Measurements from ENCODE around the gene MAP3K2.

DNA sequence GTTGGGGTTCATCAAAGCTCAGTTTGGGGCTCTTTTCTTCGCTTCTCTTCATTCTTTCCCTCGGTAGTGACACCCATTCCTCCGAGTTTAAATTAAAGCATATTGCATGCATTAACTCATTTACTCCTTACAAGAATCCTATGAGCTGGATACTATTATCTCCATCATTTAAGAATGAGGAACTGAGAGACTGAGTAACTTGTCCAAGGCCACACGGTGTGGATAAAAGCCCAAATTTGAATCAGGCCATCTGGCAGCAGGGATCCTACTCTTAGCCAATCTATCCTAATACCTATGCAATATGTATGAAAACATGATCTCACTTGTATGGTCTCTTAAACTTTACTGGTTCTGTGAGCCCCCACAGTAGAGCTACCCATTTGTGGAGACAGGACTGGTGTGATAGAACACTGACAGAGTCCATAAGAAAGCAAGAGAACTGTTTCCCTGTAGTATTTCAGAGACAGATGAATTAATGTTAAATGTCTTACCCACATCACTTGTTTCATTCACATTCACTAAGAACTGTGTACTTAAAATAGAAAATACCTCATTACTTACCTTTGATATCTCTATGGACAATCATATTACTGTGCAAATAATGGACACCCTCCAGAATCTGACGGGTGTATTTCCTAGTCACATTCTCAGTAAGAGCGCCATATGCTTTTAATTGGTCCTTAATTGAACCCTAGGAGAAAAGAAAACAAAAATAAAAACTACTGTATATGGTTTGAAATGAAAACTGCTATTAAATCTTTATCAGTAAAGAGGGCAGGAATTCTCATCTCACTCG lies 73.4 kb downstream of the MAP3K2 start:
- TF ChIP-seq TAF1 (IDR thresholded peaks at IDR 0.05; ENCODE audit: low read depth) (no peak), MXI1 (conservative IDR thresholded peaks at IDR 0.05; ENCODE audit: poor library complexity, severe bottlenecking) (no peak), RAD21 (conservative IDR thresholded peaks at IDR 0.05) (no peak), EZH2 (IDR thresholded peaks at IDR 0.05; ENCODE audit: borderline replicate concordance, insufficient read depth, low read length, poor library complexity, severe bottlenecking) (no peak), POLR2AphosphoS5 (IDR thresholded peaks at IDR 0.05) (no peak)
- TF ChIP-seq, protein P1, sequence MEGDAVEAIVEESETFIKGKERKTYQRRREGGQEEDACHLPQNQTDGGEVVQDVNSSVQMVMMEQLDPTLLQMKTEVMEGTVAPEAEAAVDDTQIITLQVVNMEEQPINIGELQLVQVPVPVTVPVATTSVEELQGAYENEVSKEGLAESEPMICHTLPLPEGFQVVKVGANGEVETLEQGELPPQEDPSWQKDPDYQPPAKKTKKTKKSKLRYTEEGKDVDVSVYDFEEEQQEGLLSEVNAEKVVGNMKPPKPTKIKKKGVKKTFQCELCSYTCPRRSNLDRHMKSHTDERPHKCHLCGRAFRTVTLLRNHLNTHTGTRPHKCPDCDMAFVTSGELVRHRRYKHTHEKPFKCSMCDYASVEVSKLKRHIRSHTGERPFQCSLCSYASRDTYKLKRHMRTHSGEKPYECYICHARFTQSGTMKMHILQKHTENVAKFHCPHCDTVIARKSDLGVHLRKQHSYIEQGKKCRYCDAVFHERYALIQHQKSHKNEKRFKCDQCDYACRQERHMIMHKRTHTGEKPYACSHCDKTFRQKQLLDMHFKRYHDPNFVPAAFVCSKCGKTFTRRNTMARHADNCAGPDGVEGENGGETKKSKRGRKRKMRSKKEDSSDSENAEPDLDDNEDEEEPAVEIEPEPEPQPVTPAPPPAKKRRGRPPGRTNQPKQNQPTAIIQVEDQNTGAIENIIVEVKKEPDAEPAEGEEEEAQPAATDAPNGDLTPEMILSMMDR (IDR thresholded peaks at IDR 0.05; ENCODE audit: poor library complexity, severe bottlenecking) = no peak
